Vagina (tissue), 2 donors: Measurements from ENCODE around the gene HBE1.

Experiments
- POLR2A ChIP-seq, 2 donors: fragments of 450-650 bp; IDR thresholded peaks; one replicate each; pipeline ENCODE4 v1.6.1; 2017; ENCODE audit warnings: antibody characterized with exemption in 2 of 2, mild to moderate bottlenecking in 2 of 2, moderate library complexity in 2 of 2
- TF ChIP-seq, protein P1 (sequence below), 3 experiments: fragments of 450-650 bp in 2 of 3; fragments of 200-600 bp in 1 of 3; sonication (generic) in 1 of 3; IDR thresholded peaks; one replicate each; pipeline ENCODE4 v1.5.1; 2017 to 2019; ENCODE audit warnings: antibody characterized with exemption in 3 of 3, mild to moderate bottlenecking in 2 of 3, moderate library complexity in 2 of 3

DNA sequence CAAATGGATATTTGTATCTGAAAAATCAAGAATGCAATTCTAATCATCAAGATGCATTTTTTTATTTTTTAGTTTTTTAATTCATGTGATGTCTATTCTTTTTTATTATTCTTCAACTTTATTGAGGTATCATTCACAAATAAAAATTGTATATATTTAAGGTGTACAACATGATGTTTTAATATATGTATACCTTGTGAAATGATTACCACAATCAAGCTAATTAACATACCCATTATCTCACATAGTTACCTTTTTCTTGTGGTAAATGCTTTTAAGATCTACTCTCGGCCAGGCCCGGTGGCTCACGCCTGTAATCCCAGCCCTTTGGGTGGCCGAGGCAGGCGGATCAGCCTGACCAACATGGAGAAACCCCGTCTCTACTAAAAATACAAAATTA is 46.6 kb downstream of the HBE1 start:
- TF ChIP-seq, protein P1, sequence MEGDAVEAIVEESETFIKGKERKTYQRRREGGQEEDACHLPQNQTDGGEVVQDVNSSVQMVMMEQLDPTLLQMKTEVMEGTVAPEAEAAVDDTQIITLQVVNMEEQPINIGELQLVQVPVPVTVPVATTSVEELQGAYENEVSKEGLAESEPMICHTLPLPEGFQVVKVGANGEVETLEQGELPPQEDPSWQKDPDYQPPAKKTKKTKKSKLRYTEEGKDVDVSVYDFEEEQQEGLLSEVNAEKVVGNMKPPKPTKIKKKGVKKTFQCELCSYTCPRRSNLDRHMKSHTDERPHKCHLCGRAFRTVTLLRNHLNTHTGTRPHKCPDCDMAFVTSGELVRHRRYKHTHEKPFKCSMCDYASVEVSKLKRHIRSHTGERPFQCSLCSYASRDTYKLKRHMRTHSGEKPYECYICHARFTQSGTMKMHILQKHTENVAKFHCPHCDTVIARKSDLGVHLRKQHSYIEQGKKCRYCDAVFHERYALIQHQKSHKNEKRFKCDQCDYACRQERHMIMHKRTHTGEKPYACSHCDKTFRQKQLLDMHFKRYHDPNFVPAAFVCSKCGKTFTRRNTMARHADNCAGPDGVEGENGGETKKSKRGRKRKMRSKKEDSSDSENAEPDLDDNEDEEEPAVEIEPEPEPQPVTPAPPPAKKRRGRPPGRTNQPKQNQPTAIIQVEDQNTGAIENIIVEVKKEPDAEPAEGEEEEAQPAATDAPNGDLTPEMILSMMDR (IDR thresholded peaks at IDR 0.05): no peak
- TF ChIP-seq POLR2A (IDR thresholded peaks at IDR 0.05): no peak
